ENCODE data around the gene PCGF1. TPM values are rescaled to one million over a fixed set of nuclear protein-coding genes. Genes with fewer than 3 reads are reported as not detected.

Gene PCGF1
- total RNA-seq, 2 experiments from 2014 or later = 9.9 to 15.9 TPM

DNA sequence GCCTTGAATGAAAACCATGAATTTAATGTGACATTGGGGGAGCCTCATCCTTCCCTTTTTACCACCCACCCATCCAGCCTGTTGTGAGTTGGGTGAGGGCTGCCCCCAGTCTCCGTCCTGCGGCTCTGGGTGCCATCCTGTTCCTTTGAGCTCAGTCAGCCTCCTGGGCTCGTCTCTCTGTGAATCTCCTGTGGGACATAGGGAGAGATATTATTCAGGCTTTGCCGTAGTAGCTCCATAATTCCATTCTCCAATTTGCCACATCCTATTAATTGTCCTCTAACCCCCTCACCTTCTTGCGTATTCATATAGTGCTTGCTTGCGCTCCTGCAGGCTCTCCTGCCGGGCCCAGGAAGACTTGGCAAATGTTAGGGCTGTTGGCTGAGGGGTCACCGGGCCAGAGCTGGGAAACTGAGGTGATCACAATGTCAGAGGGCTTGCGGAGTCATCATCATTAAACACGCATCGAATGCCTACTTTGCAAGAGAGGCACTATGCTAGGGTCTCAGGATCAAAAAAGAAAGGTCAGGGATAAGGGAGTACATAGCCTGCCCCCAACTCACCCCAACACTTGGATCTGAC is 19.2 kb upstream of the PCGF1 start:
- Histone ChIP-seq H3K9me3 (ENCODE audit: low read length) (no peaks in the 10 kb centered on the region), H2AFZ (ENCODE audit: low read length) (no peak overlapping the region), H3K9me2 (ENCODE audit: insufficient read depth, low read length) (no peaks in the 10 kb centered on the region), H3K4me1 (ENCODE audit: insufficient read depth, low read length, poor library complexity, severe bottlenecking) (peaks cover 28% of the 10 kb centered on the region), H3K36me3 (ENCODE audit: insufficient read depth, low read length) (peaks cover 53% of the 10 kb centered on the region), H3K4me3 (ENCODE audit: low read depth, low read length, poor library complexity, severe bottlenecking) (no peak overlapping the region), H3K79me2 (ENCODE audit: insufficient read depth, low read depth, low read length) (peaks cover 37% of the 10 kb centered on the region), H4K20me1 (ENCODE audit: insufficient read depth, low read length) (peaks cover 5% of the 10 kb centered on the region; the same call in 1 of the 2 replicates), H3K27ac (ENCODE audit: low read depth, low read length, poor library complexity, severe bottlenecking) (no peak overlapping the region), H3K4me2 (ENCODE audit: low read length) (0 out of 2 replicates have a peak overlapping the region, but pooled peaks have one; percentile 95)
- ChIA-PET POLR2A (interaction anchor here (1.0 kb wide), 1 partner anchor 9 kb away, joined by 3 read pairs; no protein-coding TSS in a partner anchor), CTCF (ENCODE audit: unreplicated experiment) (interaction anchor here (0.5 kb wide), 1 partner anchor 1180 kb away, joined by 3 read pairs; no protein-coding TSS in a partner anchor)
- TF ChIP-seq, protein P1, sequence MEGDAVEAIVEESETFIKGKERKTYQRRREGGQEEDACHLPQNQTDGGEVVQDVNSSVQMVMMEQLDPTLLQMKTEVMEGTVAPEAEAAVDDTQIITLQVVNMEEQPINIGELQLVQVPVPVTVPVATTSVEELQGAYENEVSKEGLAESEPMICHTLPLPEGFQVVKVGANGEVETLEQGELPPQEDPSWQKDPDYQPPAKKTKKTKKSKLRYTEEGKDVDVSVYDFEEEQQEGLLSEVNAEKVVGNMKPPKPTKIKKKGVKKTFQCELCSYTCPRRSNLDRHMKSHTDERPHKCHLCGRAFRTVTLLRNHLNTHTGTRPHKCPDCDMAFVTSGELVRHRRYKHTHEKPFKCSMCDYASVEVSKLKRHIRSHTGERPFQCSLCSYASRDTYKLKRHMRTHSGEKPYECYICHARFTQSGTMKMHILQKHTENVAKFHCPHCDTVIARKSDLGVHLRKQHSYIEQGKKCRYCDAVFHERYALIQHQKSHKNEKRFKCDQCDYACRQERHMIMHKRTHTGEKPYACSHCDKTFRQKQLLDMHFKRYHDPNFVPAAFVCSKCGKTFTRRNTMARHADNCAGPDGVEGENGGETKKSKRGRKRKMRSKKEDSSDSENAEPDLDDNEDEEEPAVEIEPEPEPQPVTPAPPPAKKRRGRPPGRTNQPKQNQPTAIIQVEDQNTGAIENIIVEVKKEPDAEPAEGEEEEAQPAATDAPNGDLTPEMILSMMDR (conservative IDR thresholded peaks at IDR 0.05; ENCODE audit: low read length) = no peak
- no peak for TF ChIP-seq EZH2phosphoT487 (IDR thresholded peaks at IDR 0.05; ENCODE audit: borderline replicate concordance, low read depth, low read length)
- intact Hi-C loops (cut with micrococcal nuclease; ENCODE audit: unreplicated experiment) = no loop called here
- DNase-seq (ENCODE audit: low spot score) = no peak
- BruUV-seq (replicated peaks) = no TSS peak

DNA sequence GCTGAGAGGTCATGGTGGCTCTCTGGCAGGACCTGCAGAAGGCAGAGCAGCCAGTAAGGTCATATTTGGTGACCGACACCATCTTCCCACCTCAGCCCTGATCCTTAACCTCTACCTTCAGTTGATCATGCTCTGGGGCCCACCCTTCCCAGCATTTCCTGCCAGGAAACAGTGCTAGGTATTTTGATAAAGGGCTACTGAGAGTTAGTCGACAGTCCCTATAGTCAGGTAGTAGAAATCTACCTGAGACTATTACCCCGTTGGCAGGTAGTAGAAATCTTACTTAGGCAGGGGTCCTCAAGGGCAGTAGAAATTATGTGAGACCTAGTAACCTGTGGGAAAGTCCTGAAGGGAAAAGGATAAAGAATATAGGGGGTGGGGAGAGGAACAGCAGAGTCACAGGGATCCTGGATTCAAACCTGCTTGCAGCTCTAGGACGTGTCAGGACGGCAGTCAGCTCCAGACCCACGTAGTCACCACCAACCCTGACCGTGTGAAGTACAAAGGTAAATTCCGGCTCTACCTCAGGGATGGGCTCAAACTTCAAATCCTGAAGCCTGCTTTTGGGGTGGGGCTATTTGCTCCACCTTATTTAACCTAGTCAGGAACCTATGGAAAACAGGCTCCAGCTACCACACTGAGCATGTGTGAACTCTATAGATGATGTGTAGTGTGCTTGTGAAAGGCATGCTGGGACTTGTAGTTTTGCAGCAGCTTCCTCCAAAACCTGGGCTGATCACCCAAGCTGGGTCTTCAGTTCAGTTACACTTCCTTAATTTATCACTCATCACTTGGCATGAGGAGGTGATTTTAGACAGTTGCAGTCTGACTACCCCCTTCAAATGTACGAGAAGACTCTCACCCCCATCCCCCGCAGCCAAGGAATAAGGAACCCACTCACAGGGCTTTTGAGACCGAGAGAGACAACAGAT is 18.5 kb upstream of the PCGF1 start, which contains the start of gene DQX1:
Gene DQX1, minus strand, starts transcription at position 515 of the 932 bp plus-strand sequence. Its CDS starts 502 bp downstream, at position 13.
- Histone ChIP-seq H3K4me1 (ENCODE audit: insufficient read depth, low read length, poor library complexity, severe bottlenecking) (peaks cover 21% of the 10 kb centered on the region), H3K27ac (ENCODE audit: low read depth, low read length, poor library complexity, severe bottlenecking) (no peak within 1 kb of the TSS), H3K9me2 (ENCODE audit: insufficient read depth, low read length) (no peaks in the 10 kb centered on the region), H3K79me2 (ENCODE audit: insufficient read depth, low read depth, low read length) (peaks cover 32% of the 10 kb centered on the region), H3K4me3 (ENCODE audit: low read depth, low read length, poor library complexity, severe bottlenecking) (no peak within 1 kb of the TSS), H4K20me1 (ENCODE audit: insufficient read depth, low read length) (peaks cover 5% of the 10 kb centered on the region; the same call in 1 of the 2 replicates), H3K9me3 (ENCODE audit: low read length) (no peaks in the 10 kb centered on the region), H3K36me3 (ENCODE audit: insufficient read depth, low read length) (peaks cover 45% of the 10 kb centered on the region), H3K4me2 (ENCODE audit: low read length) (0 out of 2 replicates have a peak within 1 kb of the TSS, but pooled peaks have one; percentile 95), H2AFZ (ENCODE audit: low read length) (no peak within 1 kb of the TSS)
- BruUV-seq (replicated peaks) = no TSS peak
- ChIA-PET CTCF (ENCODE audit: unreplicated experiment) (no interaction called here), POLR2A (interaction anchor here (0.6 to 1.0 kb wide), 2 partner anchors 8 to 15 kb away, joined by 3 read pairs; no protein-coding TSS in a partner anchor)
- no peak for TF ChIP-seq EZH2phosphoT487 (IDR thresholded peaks at IDR 0.05; ENCODE audit: borderline replicate concordance, low read depth, low read length)
- TF ChIP-seq, protein P1 (conservative IDR thresholded peaks at IDR 0.05; ENCODE audit: low read length) = no peak
- peak; percentile 63 for DNase-seq (ENCODE audit: low spot score)
- intact Hi-C loops (cut with micrococcal nuclease; ENCODE audit: unreplicated experiment) = no loop called here
